ENCODE data around the gene HSH2D.

DNA sequence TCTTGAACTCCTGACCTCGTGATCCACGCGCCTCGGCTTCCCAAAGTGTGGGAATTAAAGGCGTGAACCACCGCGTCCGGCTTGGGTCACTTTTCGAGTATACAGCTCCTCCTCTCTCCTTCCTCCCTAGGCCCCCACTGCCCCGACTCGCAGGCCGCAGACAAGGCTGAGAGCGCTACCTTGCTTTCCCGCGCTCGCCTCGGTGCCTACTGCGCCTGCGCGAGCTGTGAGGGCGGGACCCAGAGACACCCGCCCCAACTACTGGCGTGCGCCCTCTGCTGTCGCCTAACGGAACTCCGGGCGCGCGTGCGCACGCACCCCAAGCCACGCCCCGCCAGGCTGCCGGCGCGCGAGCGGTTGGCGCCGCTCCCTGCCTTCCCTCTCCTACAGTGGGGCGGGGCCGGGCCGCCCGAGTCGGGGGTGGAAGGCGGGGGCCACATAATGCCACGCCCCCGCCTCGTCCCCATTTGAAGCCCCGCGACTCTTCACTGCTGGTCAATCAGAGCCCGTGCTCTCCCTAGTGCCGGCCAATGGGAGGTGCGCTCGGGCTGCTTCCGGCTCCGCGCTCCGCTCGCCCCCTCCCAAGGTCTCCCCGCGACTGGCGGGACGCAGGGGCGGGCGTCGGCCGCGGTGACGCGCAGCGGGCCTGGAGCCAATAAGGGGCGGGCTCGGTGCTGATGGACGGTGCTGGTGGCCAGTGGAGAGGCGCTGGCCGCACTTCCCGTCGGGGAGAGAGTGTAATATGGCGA lies 32.2 kb upstream of the HSH2D start, which contains the start of gene RAB8A:
- TF ChIP-seq, protein P1, sequence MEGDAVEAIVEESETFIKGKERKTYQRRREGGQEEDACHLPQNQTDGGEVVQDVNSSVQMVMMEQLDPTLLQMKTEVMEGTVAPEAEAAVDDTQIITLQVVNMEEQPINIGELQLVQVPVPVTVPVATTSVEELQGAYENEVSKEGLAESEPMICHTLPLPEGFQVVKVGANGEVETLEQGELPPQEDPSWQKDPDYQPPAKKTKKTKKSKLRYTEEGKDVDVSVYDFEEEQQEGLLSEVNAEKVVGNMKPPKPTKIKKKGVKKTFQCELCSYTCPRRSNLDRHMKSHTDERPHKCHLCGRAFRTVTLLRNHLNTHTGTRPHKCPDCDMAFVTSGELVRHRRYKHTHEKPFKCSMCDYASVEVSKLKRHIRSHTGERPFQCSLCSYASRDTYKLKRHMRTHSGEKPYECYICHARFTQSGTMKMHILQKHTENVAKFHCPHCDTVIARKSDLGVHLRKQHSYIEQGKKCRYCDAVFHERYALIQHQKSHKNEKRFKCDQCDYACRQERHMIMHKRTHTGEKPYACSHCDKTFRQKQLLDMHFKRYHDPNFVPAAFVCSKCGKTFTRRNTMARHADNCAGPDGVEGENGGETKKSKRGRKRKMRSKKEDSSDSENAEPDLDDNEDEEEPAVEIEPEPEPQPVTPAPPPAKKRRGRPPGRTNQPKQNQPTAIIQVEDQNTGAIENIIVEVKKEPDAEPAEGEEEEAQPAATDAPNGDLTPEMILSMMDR (IDR thresholded peaks at IDR 0.05; ENCODE audit: low read depth, low read length): peak; percentile 72
- TF ChIP-seq POLR2A (IDR thresholded peaks at IDR 0.05; ENCODE audit: extremely low read depth, insufficient read length): peak; percentile 23
- TF ChIP-seq, protein P2, sequence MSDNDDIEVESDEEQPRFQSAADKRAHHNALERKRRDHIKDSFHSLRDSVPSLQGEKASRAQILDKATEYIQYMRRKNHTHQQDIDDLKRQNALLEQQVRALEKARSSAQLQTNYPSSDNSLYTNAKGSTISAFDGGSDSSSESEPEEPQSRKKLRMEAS (IDR thresholded peaks at IDR 0.05; ENCODE audit: low read depth, low read length): peak; percentile 49

Measured in NB4 (cell line).